Neural progenitor cell (in vitro differentiated cells): ENCODE results near the gene KLHL41.

ENCODE experiments used
- CTCF ChIP-seq: fragments of 200-600 bp; sonication (generic); IDR thresholded peaks from 2 replicates; pipeline ENCODE4 v1.5.1; 2017; ENCODE audit warnings: antibody characterized with exemption, mild to moderate bottlenecking
- EZH2 ChIP-seq: fragments of 200-600 bp; sonication (generic); IDR thresholded peaks from 2 replicates; pipeline ENCODE4 v1.6.1; 2017; ENCODE audit warnings: antibody characterized with exemption, mild to moderate bottlenecking, moderate library complexity

DNA sequence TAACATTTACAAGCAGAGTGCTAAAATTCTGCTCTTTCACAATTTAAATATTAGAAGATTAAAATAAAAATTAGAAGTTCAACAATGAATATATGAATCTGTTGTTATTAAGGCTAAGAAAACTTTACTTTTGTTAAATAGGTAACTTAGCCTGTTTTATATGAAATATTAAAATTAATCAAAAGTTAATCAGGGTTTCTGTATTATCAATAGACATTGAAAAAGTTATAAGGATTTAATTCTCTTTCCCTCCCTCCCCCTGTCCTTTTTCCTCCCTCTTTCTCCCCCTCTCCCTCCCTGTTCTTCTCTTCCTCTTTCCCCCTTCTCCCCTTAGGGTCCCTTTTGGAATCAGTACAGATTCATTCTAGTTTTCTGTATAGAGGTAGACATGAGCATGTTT, 18.1 kb upstream of the KLHL41 start:
- TF ChIP-seq EZH2 (no peak), CTCF (no peak)
